HepG2 (cell line): ENCODE results near the gene UBQLN4. TPM values are rescaled to one million over a fixed set of nuclear protein-coding genes. Genes with fewer than 3 reads are reported as not detected.

ENCODE experiments used
- ATAC-seq: fragments of 200-7000 bp; cut with Tn5 transposase; 3 replicates; pipeline ENCODE4 v1.9.1; 2020; ENCODE audit warnings: mild to moderate bottlenecking, moderate library complexity
- BruUV-seq: library from RNA; stranded (reverse); fragments of 400-500 nt; replicated peaks from 2 replicates; lab custom pipeline; 2021; lab: Mats Ljungman, UMichigan
- CTCF ChIA-PET: fragments of 300-600 bp; formaldehyde crosslinking; extraction: SDS; loops from one replicate; lab custom pipeline; 2021; ENCODE audit warnings: low total read pairs, inconsistent platforms, low intra/inter-chr PET ratio; lab: Yijun Ruan, JAX
- POLR2A ChIA-PET: fragments of 350-600 bp; sonication (Branson Sonifier 250); formaldehyde crosslinking; loops from one replicate; lab custom pipeline; 2020; ENCODE audit warnings: antibody characterized with exemption, inconsistent platforms; lab: Yijun Ruan, JAX
- DNase-seq: peaks from one replicate; pipeline ENCODE4 v3.0.0-alpha.2; 2015; ENCODE audit warnings: low spot score
- FAIRE-seq: peaks from 3 replicates; lab custom pipeline; 2011; peaks lifted over from hg19 to GRCh38; lab: Jason Lieb, UNC
- H2AFZ ChIP-seq: one replicate; pipeline ENCODE4 v1.6.1; 2011; ENCODE audit warnings: low read length, inconsistent platforms
- H3K27ac ChIP-seq: fragments of 300-600 bp; 3 replicates; pipeline ENCODE4 v1.8.0; 2011; ENCODE audit warnings: mixed run types, mild to moderate bottlenecking, mixed read lengths, low read length, inconsistent platforms; ENCODE audit not compliant: insufficient read depth; ENCODE audit errors: extremely low read length
- H3K27me3 ChIP-seq, 2 experiments: fragments of 200-600 bp in 1 of 2; 2 replicates in 1 of 2; 3 replicates in 1 of 2; pipeline versions ENCODE4 v1.6.0 to v1.8.0; 2011; ENCODE audit warnings: low read length in 2 of 2, mild to moderate bottlenecking in 2 of 2, moderate library complexity in 2 of 2, inconsistent platforms in 1 of 2; ENCODE audit not compliant: insufficient read depth in 2 of 2, control insufficient read depth in 1 of 2
- H3K36me3 ChIP-seq, 2 experiments: fragments of 200-600 bp in 1 of 2; replicated peaks in 1 of 2; 2 replicates in 1 of 2; 3 replicates in 1 of 2; pipeline versions ENCODE4 v1.5.1 to v1.8.0; 2011; ENCODE audit warnings: low read length in 2 of 2, inconsistent platforms in 1 of 2; ENCODE audit not compliant: insufficient read depth in 2 of 2, control insufficient read depth in 1 of 2
- H3K4me1 ChIP-seq: 2 replicates; pipeline ENCODE4 v1.5.1; 2012; ENCODE audit warnings: low read length, inconsistent platforms; ENCODE audit not compliant: insufficient read depth
- H3K4me2 ChIP-seq: 2 replicates; pipeline ENCODE4 v1.6.0; 2011; ENCODE audit warnings: low read depth, low read length, inconsistent platforms
- H3K4me3 ChIP-seq, 3 experiments: fragments of 200-600 bp in 1 of 3; sonication (generic), shearing (Covaris generic) in 1 of 3; replicated peaks in 1 of 3; 2 replicates each; pipeline ENCODE4 v1.5.1; 2011 to 2016; ENCODE audit warnings: low read length in 3 of 3, inconsistent platforms in 2 of 3, low read depth in 2 of 3, mild to moderate bottlenecking in 2 of 3, control low read depth in 1 of 3, mixed read lengths in 1 of 3; ENCODE audit not compliant: insufficient read depth in 1 of 3
- H3K79me2 ChIP-seq: one replicate; pipeline ENCODE4 v1.6.1; 2011; ENCODE audit warnings: low read length, inconsistent platforms; ENCODE audit not compliant: insufficient read depth
- H3K9ac ChIP-seq: 2 replicates; pipeline ENCODE4 v1.6.0; 2011; ENCODE audit warnings: mild to moderate bottlenecking, low read depth, low read length, inconsistent platforms; ENCODE audit not compliant: insufficient read depth
- H3K9me3 ChIP-seq: 2 replicates; pipeline ENCODE4 v1.5.1; 2012; ENCODE audit warnings: mild to moderate bottlenecking, low read length
- H4K20me1 ChIP-seq: 2 replicates; pipeline ENCODE4 v1.6.0; 2011; ENCODE audit warnings: inconsistent platforms, mild to moderate bottlenecking, low read length, moderate library complexity; ENCODE audit not compliant: insufficient read depth
- CHD4 ChIP-seq: fragments of 200-600 bp; sonication (generic); IDR thresholded peaks from 2 replicates; pipeline ENCODE4 v1.7.0; 2017; ENCODE audit warnings: mild to moderate bottlenecking, low read length, borderline replicate concordance
- PHF8 ChIP-seq: sonication (generic); formaldehyde crosslinking; IDR thresholded peaks from 2 replicates; pipeline ENCODE4 v1.5.0; 2020; ENCODE audit warnings: missing genetic modification reagents
- ZMYM3 ChIP-seq: sonication (generic); formaldehyde crosslinking; IDR thresholded peaks from 2 replicates; pipeline ENCODE4 v1.5.1; 2020; ENCODE audit warnings: mild to moderate bottlenecking, missing genetic modification reagents
- ZNF441 ChIP-seq: sonication (generic); formaldehyde crosslinking; IDR thresholded peaks from 2 replicates; pipeline ENCODE4 v1.7.0; 2021; ENCODE audit warnings: missing genetic modification reagents, borderline replicate concordance
- ZNF556 ChIP-seq: sonication (generic); formaldehyde crosslinking; IDR thresholded peaks from 2 replicates; pipeline ENCODE4 v1.4.0; 2020; ENCODE audit warnings: mild to moderate bottlenecking, missing genetic modification reagents, borderline replicate concordance
- ZNF740 ChIP-seq: sonication (generic); formaldehyde crosslinking; IDR thresholded peaks from 2 replicates; pipeline ENCODE4 v1.4.0; 2020; ENCODE audit warnings: missing genetic modification reagents
- WGBS: methylation state at CpG from one replicate; pipeline ENCODE4 v1.1.6; 2017; ENCODE audit warnings: low lambda C conversion rate; 5-methylcytosine and 5-hydroxymethylcytosine counted together
- in situ Hi-C: cut with HindIII; loops from 2 replicates; pipeline ENCODE4 v1.10.0; 2017; ENCODE audit warnings: low pct_unique_long_range_greater_than_20kb; ENCODE audit not compliant: extremely low pct_ligation_motif_present
- intact Hi-C: fragments of 100-400 bp; cut with micrococcal nuclease; formaldehyde crosslinking; loops from one replicate; pipeline ENCODE4 v1.10.0; 2022; ENCODE audit not compliant: unreplicated experiment
- polyA plus RNA-seq, 8 experiments: library from polyadenylated mRNA; depleted of rRNA in 3 of 8; stranded (reverse) in 7 of 8; unstranded in 1 of 8; fragments of >200 nt; fragmentation: Illumina TruSeq in 4 of 8; extraction: Trizol in 4 of 8; gene quantifications; 2 replicates each; pipeline versions ENCODE4 v1.2.1 to v1.2.3, GENCODE V29; 2011 to 2016; ENCODE audit warnings: low read depth in 4 of 8, missing spikeins in 1 of 8, mixed read lengths in 1 of 8; ENCODE audit not compliant: insufficient read depth in 1 of 8
- total RNA-seq, 5 experiments: library from RNA; depleted of rRNA; stranded (reverse); fragments of >200 nt; fragmentation: Illumina TruSeq; extraction: Trizol; gene quantifications; 2 replicates each; pipeline ENCODE4 v1.2.3, GENCODE V29; 2016; ENCODE audit warnings: low read depth in 1 of 5

UBQLN4 gene
- total and polyA plus RNA-seq, 2 of the 13 experiments (the other 11 are each of a cell fraction or from before 2014, with no cell fraction given) = 31.5 to 39.8 TPM

- TSS peak; percentile 79 for BruUV-seq
- peak overlapping the region; percentile 77 for H3K27ac ChIP-seq
Measured at GRCh38 chr1:156083800-156084790, 30.5 kb upstream of the UBQLN4 start.

More at GRCh38 chr1:156083800-156084790, 30.5 kb upstream of the UBQLN4 start:
- Histone ChIP-seq H3K4me3 (peak overlapping the region; percentile 88 to 94 (median 89)), H4K20me1 (peaks cover 2% of the 10 kb centered on the region; the same call in 1 of the 2 replicates), H3K36me3 (no peaks in the 10 kb centered on the region), H3K4me1 (peaks cover 66% of the 10 kb centered on the region), H3K79me2 (peaks cover 23% of the 10 kb centered on the region), H3K27me3 (no peaks in the 10 kb centered on the region; a peak in 1 of 5 replicates), H3K4me2 (peak overlapping the region; percentile 79), H3K9me3 (no peaks in the 10 kb centered on the region), H2AFZ (no peak overlapping the region), H3K9ac (peak overlapping the region; percentile 77)
- DNase-seq (no peak), ATAC-seq (no peak), FAIRE-seq (no peak)
- in situ Hi-C loops = no loop called here
- 40% methylated on average over 7 of the region's 7 CpGs for WGBS
- intact Hi-C loops = loop anchor here (5.0 kb wide), 1 partner anchor 957 kb away; the partner anchor contains the start of gene EFNA1
- POLR2A ChIA-PET = interaction anchor here (0.7 to 2.6 kb wide), 2 partner anchors 18 to 45 kb away, joined by 3 to 15 read pairs; no protein-coding TSS in a partner anchor
- CTCF ChIA-PET = no interaction called here
- TF ChIP-seq ZMYM3 = 0 out of 2 replicates have a peak, but pooled peaks have one; percentile 35
- TF ChIP-seq PHF8 (CRISPR knock-in tag) = 0 out of 2 replicates have a peak, but pooled peaks have one; percentile 3
- TF ChIP-seq CHD4 = peak; percentile 24; the same call in 1 of the 2 replicates
- no peak for TF ChIP-seq ZNF556 (CRISPR knock-in tag)
- TF ChIP-seq ZNF441 (CRISPR knock-in tag) = no peak
- TF ChIP-seq ZNF740 (CRISPR knock-in tag) = peak; percentile 72; the same call in 1 of the 2 replicates
